Daoy (cell line): ENCODE measurements around the gene VPREB3. TPM values are rescaled to one million over a fixed set of nuclear protein-coding genes. Genes with fewer than 3 reads are reported as not detected.

Source experiments
- DNase-seq: peaks from one replicate; pipeline ENCODE4 v3.0.0-alpha.2; 2015; ENCODE audit warnings: low read depth
- total RNA-seq: library from RNA; depleted of rRNA; stranded (reverse); fragments of >200 nt; shearing (Covaris generic); gene quantifications from 2 replicates; pipeline ENCODE4 v1.2.3, GENCODE V29; 2014

Gene VPREB3
- total RNA-seq, 1 experiment from 2014 or later: not detected

DNA sequence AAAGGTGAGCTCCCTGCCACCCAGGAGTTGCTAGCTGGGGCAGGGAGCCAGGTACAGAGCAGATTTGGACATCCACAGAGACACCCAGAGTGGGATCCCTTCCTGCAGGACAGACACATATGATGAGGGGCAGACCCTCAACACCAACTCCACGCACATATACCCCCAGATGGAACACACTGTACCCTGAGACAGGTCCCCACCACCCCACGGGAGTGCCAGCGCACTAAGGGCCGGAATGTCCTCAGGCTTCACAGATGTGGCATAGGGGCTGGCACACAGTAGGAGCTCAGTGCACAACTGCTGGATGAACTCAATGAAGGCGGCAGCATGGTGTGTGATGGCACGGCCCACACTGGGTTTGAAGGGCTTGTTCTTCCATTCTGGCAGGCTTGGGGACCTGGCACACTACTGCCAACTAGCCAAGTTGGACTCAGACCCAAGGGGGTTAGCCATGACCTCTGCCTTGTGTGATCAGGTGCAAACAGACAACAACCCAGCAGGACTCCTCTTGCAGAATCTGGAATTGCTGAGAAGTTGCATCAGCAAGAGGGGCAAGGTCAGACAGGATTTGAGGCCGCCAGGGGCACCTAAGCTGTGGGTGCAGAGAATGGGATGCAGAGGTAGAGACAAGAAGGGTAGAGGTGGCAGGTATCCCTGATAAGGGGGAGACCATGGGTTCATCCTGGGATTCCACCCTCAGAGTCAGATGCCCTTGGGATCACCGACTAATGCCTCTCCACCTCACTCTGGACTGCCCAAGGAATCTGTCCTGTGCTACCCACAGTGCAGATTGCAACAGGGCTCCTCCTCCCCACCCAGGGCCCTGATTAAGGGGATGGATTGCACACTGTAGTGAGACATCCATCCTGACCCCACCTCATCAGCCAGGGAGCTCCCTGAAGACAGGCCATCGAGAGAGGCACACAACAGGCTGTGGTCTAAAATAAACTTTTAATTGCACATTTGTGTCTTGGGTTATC is 11.0 kb upstream of the VPREB3 start:
- no peak for DNase-seq

DNA sequence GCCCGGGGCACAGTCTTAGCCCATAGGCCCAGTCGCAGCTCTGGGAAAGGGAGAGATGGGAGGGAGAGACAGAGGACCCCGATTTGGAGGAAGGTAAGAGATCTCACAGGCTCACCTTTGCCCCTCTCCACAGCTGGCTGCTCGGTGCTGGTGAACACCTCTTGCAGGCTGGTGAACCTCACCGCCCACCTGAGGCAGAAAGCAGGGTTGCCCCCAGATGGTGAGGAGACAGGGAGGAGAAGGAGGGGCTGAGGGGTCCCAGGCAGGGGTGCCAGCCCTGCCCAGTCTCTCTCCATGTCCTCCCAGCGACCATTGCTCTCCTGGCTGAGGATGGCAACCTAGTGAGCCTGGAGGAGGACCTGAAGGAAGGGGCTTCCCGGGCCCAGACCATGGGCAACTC is 9.7 kb upstream of the VPREB3 start:
- DNase-seq: no peak

DNA sequence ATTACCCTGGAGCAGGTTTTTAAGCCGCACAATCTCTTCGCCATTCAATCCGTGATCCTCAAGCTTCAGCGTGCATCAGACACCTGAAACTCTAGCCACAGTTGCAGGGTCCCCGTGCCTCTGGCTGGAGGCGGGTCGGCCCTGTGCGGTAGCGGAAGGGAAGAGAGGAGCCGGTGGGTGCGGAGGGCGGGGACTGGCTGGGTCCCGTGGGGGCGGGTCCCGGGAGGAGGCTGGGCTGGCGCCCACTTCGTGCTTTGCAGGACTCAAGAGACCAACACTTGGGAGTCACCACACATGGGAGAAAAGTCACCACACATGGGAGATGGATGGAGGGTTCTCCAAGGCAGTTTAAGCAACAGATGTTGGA is 9.3 kb upstream of the VPREB3 start:
- DNase-seq: no peak

DNA sequence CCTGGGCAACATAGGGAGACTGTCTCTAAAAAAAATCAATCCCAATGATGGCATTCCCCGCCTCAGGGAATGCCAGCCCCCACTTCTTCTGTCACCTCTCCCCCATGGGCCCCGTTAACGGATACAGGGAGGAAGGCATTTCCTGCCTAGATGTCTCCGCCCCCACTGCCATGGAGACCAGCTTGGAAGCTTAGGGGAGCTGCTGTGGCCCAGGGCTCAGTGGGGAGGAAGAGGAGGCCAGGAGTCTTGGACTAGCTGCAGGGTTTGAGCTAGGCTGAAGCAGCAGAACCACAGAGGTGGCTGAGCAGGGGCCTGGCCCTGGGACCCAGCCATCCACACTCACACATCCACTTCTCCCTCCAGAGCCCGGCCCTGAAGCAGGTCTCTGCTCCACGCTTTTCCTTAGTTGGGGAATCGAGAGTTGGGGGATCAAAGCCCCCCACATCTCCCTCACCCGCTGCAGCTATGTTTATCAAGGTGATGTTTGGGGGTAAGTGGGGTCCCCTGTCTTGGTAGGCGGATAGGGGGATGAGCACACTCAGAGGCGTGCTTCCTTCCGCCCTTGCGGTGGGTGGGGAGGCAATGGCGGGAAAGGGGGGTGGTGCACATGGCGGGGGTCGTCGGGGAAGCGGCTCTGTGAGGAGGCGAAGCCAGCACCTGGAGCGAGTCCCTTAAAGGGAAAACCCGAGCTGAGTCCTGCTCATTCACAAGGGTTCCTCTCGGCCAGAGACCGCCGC is 8.8 kb upstream of the VPREB3 start, which contains the start of gene C22orf15:
C22orf15 (plus strand) TSS at position 149 of the 737 bp plus-strand sequence; CDS start at position 466, 317 bp downstream.
- DNase-seq: peak; percentile 67

DNA sequence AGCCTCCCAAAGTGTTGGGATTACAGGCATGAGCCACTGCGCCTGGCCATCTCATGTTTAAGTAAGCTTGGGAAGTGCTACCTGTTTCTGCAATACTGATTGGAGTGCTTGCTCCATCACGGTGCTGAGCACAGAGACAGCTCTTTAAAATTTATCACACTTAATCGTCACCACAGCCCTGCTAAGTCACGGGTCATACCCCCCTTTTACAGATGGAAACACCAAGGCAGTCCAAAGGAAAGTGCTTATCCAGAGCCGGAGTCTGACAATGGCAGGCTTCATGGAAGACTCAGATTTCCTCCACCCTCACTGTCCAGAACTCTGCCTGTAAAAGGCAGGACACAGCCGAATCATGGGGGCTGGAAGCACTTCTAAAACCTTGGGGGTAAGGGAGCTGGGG is 5.8 kb upstream of the VPREB3 start:
- no peak for DNase-seq

DNA sequence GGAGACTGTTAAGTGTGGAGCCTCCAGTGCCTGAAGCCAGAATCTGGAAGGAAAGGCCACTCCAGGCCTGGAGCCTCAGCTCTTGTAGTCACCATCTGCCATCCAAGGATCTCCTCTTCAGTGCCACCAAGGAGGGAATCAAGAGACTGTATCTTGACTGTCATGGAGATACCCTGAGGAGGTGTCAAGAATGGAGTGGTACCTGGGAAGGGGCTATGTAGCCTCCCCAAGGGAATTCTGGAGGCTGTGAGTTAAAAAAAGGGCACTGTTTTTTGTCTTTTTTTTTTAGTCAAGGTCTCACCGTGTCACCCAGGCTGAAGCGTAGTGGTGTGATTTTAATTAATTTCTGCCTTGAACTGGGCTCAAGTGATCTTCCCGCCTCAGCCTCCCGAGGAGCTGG is 5.3 kb upstream of the VPREB3 start:
- no peak for DNase-seq

DNA sequence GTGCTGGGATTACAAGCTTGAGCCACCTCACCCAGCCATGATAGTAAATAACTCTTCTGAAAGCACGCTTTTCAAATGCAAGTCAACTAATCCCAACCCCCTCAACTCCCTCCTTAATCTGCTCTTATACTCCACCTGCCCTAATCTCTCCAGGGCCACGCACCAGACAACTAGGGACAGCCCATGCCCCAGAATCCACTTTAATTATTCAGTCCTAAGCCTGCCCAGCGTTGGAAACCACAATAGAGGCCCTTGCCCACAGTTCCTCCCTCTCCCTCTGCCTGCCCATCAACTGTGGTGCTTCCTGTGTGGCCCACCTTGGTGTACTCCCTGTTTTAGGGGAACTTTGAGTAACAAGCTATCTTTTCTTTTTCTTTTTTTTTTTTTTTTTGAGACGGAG is 2.7 kb upstream of the VPREB3 start:
- no peak for DNase-seq

DNA sequence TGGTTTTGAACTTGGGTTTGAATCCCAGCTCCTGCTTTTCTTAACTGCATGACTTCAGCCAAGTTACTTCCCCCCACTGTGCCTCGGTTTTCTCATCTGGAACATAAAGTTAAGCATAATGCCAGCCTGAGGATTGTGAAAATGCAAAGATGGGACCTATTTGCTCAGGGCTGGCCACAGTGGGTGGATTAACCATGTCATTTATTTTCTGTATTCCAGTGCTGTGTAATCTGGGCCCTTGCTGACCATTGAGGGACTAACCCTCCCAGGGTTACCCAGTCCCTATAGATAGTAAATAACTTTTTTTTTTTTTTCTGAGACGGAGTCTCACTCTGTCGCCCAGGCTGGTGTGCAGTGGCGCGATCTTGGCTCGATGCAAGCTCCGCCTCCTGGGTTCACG is 1.5 kb upstream of the VPREB3 start:
- DNase-seq: no peak

DNA sequence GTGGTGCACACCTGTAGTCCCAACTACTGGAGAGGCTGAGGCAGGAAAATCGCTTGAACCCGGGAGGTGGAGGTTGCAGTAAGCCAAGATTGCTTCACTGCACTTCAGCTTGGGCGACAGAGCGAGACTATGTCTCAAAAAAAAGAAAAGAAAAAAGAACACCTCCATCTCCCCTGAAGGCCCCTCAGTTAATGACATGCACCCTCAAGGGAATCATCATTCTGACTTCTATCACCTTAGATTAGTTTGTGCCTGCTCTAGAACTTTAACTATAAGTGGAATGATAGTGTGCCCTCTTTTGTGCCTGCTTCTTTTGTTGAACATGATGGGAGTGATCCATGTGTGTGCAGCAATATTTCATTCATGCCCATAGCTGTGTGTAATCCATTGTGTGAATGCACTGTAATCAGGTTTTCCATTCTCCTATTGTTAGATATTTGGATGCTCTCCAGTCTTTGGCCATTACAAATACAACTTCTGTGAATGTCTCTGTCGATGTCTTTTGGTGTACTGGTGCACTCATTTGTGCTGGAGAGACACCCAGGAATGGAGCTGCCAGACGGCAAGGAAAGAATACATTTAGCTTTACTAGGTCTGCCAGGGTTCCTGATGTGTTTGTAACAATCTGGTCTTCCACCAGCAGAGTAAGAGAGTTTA is 883 bp upstream of the VPREB3 start:
- DNase-seq: no peak

DNA sequence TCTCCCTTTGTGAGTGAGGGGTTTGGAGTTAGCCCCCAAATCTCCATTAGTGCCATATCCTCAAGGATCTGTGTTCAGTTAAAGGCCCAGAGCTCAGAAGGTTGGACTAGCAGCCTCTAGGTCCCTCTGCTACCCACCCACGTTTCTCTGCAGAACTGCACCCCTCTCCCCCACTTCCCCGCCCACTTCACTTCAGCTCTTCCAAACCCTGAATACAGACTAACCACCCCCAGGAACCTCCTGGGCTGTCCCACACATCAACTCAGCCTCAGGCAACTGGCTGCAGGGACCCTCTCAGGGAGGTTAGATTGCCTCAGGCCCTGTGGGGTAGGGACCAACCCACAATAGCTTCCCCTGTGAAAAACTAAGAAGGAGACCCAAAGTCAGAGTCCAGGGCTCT is 840 bp downstream of the VPREB3 start:
- DNase-seq: no peak

DNA sequence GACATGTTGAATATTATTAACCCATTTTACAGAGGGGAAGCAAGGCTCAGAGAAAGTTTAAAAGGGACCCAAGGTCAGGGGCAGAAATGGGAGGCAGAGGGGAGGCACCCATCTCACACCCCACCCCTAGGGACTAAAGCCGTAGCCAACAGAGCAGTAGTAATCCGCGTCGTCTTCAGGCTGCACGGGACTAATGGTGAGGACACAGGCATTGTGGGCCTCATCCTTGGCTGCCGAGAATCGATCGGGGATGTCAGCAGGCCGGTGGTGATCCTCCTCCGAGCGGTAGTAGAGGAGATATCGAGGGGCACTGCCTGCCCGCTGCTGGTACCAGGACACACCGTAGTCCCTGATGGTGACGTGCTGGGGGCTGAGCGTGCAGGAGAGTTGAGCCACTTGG is 1.5 kb downstream of the VPREB3 start:
- DNase-seq: no peak

DNA sequence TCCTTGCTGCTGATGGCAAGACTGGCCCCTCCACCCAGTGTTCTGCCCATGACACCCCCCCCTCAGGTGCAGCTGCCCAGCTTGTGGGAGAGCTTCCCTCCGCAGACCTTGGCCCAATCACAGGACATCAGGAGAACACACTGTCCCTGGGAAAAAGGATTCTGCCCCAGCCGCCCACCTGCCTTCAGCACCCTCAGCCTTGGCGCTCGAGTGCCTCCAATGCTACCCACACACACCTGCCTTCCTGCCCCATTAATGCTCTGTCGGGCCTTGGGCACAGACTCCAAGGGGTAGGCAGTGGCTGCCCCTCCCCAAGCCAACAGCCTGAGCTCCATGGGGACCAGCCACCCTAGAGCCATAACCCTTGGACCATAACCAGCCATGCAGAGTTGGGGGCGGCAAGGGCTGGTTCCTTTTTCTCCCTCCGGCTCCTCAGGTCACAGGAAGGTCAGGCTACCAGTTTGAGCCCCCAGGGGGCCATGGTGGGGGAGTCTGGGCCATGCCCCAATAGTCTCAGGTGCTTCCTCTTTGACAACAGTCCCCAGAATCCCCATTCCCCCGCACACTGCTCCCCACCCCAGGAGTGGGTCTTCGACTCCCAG is 2.0 kb downstream of the VPREB3 start:
- no peak for DNase-seq

DNA sequence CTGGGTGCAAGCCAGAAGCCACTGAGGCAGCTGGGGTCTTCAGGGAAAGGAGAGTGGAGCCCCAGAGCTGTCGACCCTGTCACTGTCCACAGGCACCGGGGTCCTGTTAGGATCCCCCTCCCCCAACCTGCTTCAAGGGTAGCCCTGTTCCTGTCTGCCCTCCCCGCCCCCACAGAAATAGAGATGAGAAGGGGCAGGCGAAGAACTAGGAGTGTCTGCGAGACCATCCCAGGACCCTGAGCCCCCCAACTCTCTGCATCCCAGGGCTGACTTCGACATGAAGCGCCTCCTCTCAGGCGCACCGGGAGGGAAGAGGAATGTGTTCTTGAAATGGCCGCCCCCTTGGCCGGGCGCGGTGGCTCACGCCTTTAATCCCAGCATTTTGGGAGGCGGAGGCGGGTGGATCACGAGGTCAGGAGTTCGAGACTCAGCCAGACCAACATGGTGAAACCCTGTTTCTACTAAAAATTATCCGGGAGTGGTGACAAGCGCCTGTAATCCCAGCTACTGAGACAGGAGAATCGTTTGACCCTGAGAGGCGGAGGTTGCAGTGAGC is 2.7 kb downstream of the VPREB3 start:
- no peak for DNase-seq

DNA sequence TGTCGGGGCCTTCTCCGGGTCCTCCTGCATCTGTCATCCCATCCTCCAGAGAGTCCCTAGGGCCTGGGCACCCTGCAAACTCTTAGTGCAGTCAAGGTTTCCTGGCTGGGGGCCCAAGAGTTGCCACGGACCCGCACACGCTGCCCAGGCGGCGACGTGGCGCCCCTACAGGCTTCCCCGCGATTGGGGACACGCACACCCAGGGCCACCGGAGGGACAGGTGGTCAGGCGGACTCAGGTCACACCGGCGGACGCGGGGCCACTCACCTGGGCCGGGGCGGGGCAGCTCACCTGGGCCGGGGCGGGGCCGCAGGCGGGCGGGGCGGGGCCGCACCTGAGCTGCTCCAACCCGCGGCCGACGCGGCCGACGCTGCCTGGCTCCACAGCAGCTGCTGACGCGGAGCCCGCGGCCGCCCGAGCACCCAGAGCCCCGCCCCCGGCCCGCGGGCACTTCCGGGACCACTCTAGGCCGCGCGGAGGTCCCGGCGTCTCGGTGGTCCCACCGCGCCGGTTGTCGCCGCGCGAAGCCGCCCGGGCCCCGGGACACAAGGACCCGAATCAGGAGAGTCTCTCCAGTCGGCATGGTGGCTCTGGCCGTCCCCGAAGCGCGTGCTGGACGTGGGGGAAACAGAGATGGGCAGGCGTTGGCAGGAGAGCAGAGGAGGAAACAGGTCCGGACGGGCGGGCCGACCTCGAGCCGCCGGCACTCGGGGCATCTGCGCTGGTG is 3.3 kb downstream of the VPREB3 start, which contains the start of gene ZNF70:
ZNF70 (minus strand) TSS at position 399 of the 727 bp plus-strand sequence. CDS start 5,972 bp downstream, outside the sequence.
- DNase-seq: peak; percentile 89

DNA sequence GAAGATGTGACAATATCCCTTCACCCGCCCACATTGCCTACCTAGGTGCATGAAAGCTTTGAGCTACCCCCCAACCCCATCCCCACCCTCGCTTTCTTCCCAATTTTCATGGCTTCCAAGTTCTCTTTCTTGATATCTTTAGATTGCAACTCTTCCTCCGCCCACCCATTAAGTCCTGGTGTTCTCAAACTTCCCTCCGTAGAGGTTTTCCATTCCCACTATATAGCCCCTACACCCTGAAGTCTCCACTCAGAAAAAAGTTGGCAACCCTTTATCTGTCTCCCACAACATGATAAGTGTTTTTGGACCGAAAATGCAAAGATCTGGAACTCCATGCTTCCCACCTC is 3.9 kb downstream of the VPREB3 start:
- no peak for DNase-seq

DNA sequence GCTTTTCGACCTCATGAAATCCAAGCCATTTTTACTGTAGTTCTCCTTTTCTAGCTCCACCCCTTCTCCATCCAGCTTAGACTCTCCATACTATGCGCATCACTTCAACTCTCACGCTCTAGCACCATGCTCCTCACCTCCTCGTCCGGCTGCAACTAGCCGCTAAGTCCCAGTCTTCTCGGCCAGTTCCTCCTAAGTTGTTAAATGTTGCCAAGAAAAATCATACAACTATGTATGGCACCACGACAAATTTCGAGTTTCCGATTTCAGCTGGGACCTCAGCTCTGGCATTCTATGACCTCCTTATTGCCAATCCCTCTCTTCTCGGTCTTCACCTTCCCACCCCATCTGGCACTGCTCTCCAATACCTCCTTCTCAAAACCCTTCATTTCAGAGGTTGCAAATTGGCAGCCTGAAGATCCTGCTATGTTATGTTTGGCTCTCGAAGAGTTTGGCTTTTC is 4.4 kb downstream of the VPREB3 start:
- no peak for DNase-seq

DNA sequence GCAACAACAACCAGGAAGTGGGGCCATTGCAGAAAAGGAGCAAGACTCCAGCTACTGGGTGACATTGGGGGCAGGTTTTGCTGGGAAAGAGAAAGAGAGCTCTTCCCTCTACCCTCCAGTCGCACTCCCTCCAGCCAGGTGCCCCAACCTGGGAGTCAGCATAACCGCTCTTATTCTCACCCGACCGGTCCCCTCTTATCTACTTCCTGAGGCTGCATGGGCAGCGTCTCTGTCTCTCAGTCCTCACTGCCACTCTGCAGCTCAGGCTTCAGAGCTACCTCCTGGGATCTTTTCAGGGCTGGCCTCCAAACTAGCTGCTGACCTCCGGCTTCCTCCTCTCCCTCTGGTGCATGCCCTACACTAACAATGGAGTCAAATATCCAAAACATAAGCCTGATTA is 8.4 kb downstream of the VPREB3 start:
- no peak for DNase-seq

DNA sequence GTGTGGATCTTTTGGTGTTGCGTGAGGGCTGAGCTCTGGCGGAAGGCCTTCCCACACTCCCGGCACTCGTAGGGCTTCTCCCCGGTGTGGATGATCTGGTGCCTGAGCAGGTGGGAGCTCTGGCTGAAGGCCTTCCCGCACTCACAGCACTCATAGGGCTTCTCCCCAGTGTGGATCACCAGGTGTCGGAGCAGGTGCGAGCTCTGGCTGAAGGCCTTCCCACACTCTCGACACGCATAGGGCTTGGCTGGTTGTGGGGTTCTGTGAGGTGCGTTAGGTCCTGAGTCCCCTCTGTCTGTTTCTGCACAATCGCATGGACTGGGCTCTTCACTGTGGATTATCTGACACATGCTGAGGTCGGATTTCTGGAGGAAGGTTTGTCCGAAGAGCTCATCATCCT is 9.7 kb downstream of the VPREB3 start:
- no peak for DNase-seq

DNA sequence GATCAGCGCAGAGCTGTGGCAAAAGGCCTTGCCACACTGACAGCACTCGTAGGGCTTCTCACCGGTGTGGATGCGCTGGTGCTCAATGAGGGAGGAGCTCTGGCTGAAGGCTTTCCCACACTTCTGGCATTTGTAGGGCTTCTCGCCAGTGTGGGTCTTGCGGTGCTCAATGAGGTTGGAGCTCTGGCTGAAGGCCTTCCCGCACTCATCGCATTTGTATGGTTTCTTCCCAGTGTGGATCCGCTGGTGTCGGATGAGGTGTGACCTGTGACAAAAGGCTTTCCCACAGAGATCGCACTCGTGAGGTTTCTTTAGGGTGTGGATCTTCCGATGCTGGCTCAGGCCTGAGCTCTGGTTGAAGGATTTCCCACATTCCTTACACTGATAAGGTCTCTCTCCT is 10.2 kb downstream of the VPREB3 start:
- no peak for DNase-seq

DNA sequence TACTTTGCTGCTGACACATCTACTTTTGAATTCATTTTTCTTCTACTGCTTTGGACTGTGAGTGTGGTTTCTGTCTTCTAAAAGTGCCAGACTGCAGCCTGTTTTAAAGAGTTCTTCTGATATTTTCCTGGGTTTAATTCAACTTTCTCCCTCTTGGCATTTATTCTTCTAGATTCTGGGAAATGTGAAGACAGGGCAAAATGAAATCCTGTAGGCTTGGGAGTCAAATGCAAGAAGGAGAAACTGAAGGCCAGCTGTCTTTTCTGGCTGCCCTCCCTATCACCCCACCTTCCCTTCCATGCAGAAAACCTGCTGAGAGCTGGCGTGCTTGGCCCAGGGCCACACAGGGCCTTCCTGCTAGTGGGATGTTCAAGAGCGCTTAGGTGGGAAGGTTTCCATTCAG is 10.9 kb downstream of the VPREB3 start:
- no peak for DNase-seq
